ENCODE results near the gene ATF3.
A peak's percentile ranks its signal among the peaks of the same experiment; 100 is the strongest.

The ATF3 gene

GRCh38 chr1:212608392-212608958, at the start of gene ATF3:
Gene ATF3 (plus strand): TSS chr1:212608761. CDS start chr1:212615022, 6,261 bp downstream.
- peak; percentile 90 for DNase-seq

- no peak for DNase-seq
These were observed 48.6 kb upstream of the ATF3 start for GRCh38 chr1:212559929-212560328.

DNA sequence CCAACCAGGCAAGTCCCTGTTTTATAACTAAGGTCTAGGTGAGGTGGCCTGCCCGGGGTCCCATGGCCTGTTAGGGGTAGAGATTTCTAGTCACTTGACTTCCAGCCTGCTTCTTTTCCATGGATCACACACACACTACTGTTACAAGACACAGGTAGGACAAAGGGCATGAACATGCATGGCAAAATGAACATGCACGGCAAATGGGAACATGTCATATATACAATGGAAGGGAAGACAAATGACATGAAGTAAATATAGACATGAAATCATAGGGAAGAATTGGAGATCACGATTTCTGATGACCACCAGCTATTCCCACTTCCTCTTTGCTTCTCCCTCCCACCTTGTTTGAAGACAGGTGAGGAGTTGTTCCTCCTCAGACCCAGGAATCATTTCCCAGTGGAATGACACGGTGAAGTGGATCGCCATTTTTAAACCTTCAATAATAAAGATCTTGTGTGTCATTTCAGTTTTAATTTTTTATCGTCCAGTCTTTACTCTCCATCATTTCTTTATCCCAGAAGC, 47.6 kb upstream of the ATF3 start:
- no peak for DNase-seq

DNA sequence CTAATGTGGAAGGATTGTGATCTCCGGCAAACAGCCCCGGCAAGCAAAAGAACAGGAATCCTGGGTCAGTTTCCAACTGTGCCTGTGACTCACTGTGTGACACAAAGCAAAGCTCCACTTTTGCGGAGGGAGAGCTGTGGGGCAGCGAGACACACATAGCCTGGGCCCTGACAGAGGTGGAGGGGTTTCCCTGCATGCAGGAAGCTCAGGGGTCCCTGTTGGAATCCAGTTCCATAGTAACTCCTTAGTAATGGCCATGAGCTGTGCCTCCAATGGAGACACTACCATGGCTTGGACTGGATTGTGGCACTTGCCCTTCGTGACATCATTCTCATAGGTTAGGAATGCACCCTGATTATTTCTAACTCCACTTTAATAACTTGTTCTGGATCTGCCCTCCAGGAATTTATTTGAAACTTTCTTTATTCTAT, 47.0 kb upstream of the ATF3 start:
- no peak for DNase-seq

DNA sequence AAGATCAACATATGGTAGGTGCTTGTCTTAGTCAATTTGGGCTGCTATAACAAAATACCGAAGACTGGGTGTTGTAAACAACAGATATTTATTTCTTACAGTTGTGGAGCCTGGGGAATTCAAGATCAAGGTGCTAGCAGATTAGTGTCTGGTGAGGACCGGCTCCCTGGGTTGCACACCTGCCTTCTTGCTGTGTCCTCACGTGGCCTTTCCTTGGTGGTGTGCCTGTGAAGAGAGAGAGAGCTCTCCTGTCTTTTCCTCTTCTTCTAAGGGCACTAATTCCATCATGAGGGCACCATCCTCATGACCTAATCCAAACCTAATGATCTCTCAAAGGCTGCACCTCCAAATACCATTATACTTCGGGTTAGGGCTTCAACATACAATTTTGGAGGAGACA, 45.8 kb upstream of the ATF3 start:
- DNase-seq: no peak

DNA sequence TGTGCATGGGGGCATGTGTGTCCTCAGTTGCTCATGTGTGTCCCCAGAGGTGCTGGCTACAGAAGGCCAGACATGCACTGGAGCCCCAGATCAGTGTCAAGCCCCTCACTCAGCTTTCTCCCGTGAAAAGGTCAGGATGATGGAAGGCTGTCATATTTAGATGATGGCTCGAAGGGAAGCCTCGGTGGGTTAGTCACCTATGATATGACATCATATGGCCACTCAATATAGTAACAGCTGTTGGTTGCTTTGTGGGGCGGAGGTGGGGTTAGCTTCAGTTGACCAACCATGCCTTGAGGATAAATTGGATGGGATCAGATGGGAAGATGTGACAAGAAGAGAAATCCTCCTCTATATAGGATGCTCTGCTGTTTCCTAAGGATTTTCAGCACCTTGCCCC, 43.5 kb upstream of the ATF3 start:
- no peak for DNase-seq

DNA sequence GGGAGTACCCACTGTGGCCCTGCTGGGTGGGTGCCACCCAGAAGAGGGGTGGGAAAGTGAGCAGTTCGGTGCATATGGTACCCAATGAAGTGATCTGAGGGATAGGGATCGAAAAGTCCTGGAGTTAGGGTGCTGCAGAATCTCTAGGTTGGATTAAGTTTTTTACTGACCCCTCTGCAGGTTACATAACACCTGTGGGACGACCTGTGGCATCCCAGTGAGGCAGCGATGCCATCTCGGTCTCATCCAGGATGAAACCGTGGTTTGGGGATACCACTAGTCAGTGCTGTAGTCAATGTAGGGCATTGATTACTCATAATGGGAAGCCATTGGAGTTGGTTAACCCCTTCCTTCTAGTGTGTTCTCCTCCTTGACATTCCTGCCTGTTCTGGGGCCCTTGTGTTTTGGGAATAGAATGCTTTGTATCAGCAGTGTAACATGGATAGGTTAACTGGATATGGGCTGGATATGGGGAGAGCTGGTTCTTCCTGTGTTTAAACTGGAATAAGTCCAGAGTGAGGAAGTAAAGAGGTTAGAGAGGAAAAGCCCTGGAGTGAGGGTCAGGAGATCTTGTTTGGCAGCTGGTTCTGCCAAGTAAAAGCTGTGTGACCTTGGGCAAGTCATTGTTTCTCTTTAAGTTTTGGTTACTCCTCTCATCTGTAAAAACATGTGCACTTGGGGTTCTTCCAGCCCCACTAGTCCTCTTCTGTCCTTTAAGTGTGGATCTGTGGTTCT, 42.8 kb upstream of the ATF3 start:
- no peak for DNase-seq

GRCh38 chr1:212566522-212567479, 41.8 kb upstream of the ATF3 start:
- peak; percentile 61 for DNase-seq

GRCh38 chr1:212567638-212568037, 40.9 kb upstream of the ATF3 start:
- DNase-seq: no peak

GRCh38 chr1:212568978-212569537, 39.5 kb upstream of the ATF3 start:
- no peak for DNase-seq

DNA sequence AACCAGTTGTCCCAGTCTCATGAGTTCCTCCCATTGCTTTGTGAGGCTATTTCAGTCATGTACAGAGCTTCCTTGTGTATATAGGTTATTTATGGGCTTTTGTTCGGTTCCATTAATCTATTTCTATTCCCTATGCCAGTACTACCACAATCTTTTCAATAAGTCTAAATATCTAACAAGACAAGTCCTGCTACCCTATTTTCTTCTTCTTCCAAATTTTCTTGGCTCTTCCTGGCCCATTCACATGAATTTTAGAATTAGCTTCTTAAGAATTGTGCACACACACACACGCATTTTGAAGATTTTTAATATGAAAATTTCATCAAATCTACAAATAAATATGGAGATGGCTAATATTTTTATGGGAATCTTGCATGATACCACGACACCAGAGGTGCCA, 33.8 kb upstream of the ATF3 start:
- no peak for DNase-seq

DNA sequence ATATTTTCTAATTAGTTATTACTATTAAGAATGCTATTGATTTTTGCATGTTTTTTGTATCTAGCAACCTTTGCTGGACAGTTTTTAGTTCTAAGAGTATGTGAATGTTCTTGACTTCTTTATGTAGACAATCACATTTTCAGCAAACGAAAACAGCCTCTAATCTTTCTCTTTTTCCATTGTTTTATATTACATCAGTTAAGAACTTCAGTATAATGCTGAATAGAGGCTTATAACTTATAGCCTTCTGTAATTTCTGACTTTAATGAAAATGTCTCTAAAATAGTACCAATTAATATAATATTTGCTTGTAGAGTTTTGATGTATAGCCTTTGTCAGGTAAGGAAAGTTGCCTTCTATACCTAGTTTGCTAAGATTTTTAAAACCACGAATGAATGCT, 33.2 kb upstream of the ATF3 start:
- no peak for DNase-seq

DNA sequence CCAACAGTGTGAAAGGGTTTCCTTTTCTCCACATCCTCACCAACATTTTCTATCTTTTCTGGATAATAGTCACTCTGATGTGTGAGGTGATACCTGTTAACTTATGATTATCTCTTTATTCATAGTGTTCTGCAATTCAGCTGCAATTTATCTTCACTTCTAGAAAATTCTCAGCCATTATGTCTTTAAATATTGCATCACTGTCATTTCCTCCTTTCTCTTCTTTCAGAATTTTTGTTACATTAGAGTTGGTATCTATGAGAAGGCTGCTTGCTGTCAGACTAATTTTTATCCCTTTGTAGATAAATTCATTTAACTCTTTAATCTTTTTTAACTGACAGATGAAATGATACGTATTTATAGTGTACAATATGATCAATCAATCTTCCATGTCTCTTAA, 30.5 kb upstream of the ATF3 start:
- DNase-seq: no peak

DNA sequence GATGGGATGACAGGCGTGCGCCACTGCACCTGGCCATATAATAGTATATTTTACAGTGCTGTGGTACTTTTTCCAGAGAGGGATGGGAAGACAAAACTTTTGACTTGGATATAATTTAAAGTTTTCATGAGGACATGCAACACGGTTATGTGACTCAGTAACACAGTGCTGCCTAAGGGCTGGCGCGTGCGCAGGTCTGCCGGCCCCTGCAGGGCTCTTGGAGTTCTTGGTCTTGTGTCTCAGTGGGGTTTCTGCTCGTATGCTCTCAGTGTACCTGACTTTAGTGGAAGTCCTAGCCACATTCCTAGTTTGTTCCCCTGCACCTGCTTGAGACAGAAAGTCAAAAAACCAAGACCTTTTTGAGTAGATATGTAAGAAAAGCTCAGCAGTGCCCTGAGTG, 27.5 kb upstream of the ATF3 start:
- DNase-seq: no peak

- DNase-seq: no peak
These were observed 26.3 kb upstream of the ATF3 start for GRCh38 chr1:212582291-212582690.

DNA sequence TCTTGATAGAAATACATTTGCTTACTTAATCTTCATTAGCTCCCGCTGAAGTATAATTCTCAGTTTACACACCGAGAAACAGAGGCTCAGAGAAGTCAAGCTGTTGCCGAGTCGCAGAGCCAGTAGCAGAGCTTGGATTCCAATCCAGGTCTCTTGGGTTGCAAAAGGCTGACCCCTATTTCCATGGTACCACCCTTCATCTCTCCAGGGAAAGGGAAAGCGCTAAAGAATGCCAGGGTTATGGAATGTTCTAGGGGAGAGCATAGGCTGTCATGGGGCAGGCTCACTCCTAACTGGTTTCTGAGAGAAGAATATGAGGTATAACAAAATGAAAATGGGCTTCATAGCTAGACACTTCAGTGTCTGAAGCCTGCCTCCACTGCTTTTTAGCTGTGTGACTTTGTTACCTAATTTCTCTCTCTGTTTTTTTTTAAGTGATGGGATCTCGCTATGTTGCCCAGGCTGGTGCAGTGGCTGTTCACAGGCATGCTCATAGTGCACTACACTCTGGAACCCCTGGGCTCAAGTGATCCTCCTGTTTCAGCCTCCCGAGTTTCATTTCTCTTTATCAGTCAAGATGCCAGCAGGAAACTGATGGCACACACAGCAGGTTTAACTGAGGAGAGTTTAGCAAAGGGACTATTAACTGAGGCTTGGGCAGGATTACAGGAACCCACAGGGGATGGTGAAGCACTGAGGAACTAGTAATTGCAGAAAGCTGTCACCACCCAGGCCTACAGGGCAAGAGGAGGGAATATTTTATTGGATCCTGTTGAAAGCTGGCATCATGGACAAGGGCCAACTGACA, 25.5 kb upstream of the ATF3 start:
- DNase-seq: no peak

DNA sequence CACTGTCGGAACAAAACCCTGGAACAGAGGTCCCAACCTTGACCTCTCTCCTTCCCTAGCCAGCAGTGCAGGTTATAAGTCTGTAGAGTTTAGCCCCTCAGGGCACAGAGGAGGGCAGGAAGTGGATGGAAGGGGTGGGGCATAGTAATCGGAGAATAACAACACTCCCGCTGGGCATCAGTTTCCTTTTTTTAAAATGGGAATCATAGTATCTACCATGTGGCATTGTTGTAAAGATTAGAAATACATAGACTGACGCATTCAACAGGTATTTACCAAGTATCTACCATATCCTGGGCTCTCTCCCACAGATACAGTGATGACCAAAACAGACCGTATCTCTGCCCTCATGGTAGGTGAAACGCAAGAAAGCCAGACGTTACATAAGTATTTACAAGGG, 24.9 kb upstream of the ATF3 start:
- DNase-seq: no peak

GRCh38 chr1:212584092-212584886, 24.3 kb upstream of the ATF3 start:
- no peak for DNase-seq

DNA sequence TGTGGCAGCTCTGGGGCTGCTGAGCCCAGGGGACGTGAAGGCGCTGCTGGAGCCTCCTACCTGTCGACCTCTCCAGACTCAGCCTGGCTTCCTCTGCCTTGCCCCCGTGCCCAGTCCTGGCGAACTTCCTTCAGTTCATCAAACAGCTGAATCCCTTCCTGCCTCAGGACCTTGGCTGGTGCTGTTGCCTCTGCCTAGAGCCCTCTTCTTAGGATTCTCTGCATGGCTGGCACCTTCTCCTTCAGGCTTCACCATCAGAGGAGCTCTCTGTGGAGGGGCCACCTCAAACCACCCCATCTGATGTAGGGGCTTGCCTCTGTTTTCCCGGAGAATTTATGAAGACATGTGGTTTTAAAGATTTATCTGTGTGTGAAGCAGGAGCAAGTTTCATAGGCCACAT, 23.4 kb upstream of the ATF3 start:
- no peak for DNase-seq

- DNase-seq: no peak
These were observed 22.1 kb upstream of the ATF3 start for GRCh38 chr1:212586206-212587015.
